ENCODE data around the gene EPB41L3. TPM values are rescaled to one million over a fixed set of nuclear protein-coding genes. Genes with fewer than 3 reads are reported as not detected.

EPB41L3 gene
- total and polyA plus RNA-seq, 2 donors (not counting 1 experiment from before 2014, with no cell fraction given) = 3.1 to 29.9 TPM

GRCh38 chr18:5451150-5451549, 92.6 kb downstream of the EPB41L3 start:
- no peak for TF ChIP-seq EZH2 (IDR thresholded peaks at IDR 0.05; ENCODE audit: low read length, missing control alignments)
- TF ChIP-seq, protein P1, sequence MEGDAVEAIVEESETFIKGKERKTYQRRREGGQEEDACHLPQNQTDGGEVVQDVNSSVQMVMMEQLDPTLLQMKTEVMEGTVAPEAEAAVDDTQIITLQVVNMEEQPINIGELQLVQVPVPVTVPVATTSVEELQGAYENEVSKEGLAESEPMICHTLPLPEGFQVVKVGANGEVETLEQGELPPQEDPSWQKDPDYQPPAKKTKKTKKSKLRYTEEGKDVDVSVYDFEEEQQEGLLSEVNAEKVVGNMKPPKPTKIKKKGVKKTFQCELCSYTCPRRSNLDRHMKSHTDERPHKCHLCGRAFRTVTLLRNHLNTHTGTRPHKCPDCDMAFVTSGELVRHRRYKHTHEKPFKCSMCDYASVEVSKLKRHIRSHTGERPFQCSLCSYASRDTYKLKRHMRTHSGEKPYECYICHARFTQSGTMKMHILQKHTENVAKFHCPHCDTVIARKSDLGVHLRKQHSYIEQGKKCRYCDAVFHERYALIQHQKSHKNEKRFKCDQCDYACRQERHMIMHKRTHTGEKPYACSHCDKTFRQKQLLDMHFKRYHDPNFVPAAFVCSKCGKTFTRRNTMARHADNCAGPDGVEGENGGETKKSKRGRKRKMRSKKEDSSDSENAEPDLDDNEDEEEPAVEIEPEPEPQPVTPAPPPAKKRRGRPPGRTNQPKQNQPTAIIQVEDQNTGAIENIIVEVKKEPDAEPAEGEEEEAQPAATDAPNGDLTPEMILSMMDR (conservative IDR thresholded peaks at IDR 0.05 in 1 of 2, IDR thresholded peaks at IDR 0.05 in 1 of 2; ENCODE audit: low read depth in 1 of 2, low read length in 2 of 2) = no peak
- no peak overlapping the region for H3K4me3 ChIP-seq (replicated peaks in 1 of 4; ENCODE audit: control extremely low read depth in 1 of 4, insufficient read depth in 1 of 4, low read depth in 3 of 4, low read length in 4 of 4)
- no peak for DNase-seq (ENCODE audit: low read depth in 2 of 2)

DNA sequence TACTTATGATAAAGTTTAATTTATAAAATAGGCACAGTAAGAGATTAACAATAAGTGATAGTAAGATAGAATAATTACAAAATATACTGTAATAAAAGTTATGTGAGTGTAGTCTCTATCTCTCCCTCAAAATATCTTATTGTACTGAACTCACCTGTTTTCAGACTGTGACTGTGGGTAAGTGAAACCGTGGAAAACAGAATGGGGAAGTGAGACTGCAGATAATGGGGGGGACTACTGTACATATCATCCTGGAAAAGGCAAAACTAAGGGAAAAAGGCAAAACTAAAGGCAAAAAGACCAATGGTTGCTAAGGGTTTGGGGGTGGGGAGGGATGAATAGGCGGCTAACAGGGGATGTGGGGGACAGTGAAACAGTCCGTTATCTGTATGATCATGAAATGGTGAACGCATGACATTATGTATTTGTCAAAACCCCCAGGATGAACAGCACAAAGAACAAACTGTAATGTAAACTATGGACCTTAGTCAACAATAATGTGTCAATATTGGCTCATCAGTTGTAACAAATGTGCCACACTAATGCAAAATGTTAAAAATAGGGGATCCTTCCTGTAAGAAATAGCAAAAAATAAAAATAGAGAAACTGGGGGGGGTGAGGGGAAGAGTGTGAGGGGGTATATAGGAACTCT, 93.8 kb downstream of the EPB41L3 start:
- Histone ChIP-seq H3K9me3 (ENCODE audit: control insufficient read depth, insufficient read depth, low read depth, low read length) (no peaks in the 10 kb centered on the region), H3K79me2 (ENCODE audit: control insufficient read depth, insufficient read depth, low read length) (no peaks in the 10 kb centered on the region), H3K4me3 (replicated peaks in 1 of 4; ENCODE audit: control extremely low read depth in 1 of 4, insufficient read depth in 1 of 4, low read depth in 3 of 4, low read length in 4 of 4) (no peak overlapping the region), H3K27me3 (ENCODE audit: control insufficient read depth, insufficient read depth, low read length) (no peaks in the 10 kb centered on the region), H3K9ac (ENCODE audit: insufficient read depth, low read length) (no peak overlapping the region), H3K4me1 (ENCODE audit: control insufficient read depth, extremely low read depth, insufficient read depth, low read length) (no peaks in the 10 kb centered on the region), H4K20me1 (ENCODE audit: control insufficient read depth, extremely low read depth, insufficient read depth, low read length) (no peaks in the 10 kb centered on the region), H2AFZ (ENCODE audit: low read length) (no peak overlapping the region), H3K4me2 (ENCODE audit: extremely low read depth, insufficient read depth, low read length) (no peak overlapping the region), H3K27ac (ENCODE audit: insufficient read depth, low read length) (no peak overlapping the region), H3K36me3 (ENCODE audit: control insufficient read depth, insufficient read depth, low read length) (no peaks in the 10 kb centered on the region)
- no peak for TF ChIP-seq EZH2 (IDR thresholded peaks at IDR 0.05; ENCODE audit: low read length, missing control alignments)
- TF ChIP-seq, protein P1 (conservative IDR thresholded peaks at IDR 0.05 in 1 of 2, IDR thresholded peaks at IDR 0.05 in 1 of 2; ENCODE audit: low read depth in 1 of 2, low read length in 2 of 2) = no peak
- DNase-seq (ENCODE audit: low read depth in 2 of 2) = no peak

More at GRCh38 chr18:5451150-5451549, 92.6 kb downstream of the EPB41L3 start:
- no peaks in the 10 kb centered on the region for H3K27me3 ChIP-seq (ENCODE audit: control insufficient read depth, insufficient read depth, low read length)
- no peak overlapping the region for H3K4me2 ChIP-seq (ENCODE audit: extremely low read depth, insufficient read depth, low read length)
- H3K4me1 ChIP-seq (ENCODE audit: control insufficient read depth, extremely low read depth, insufficient read depth, low read length) = no peaks in the 10 kb centered on the region
- no peaks in the 10 kb centered on the region for H4K20me1 ChIP-seq (ENCODE audit: control insufficient read depth, extremely low read depth, insufficient read depth, low read length)
- no peak overlapping the region for H2AFZ ChIP-seq (ENCODE audit: low read length)
- no peaks in the 10 kb centered on the region for H3K36me3 ChIP-seq (ENCODE audit: control insufficient read depth, insufficient read depth, low read length)
- no peak overlapping the region for H3K27ac ChIP-seq (ENCODE audit: insufficient read depth, low read length)
- no peaks in the 10 kb centered on the region for H3K79me2 ChIP-seq (ENCODE audit: control insufficient read depth, insufficient read depth, low read length)
- no peak overlapping the region for H3K9ac ChIP-seq (ENCODE audit: insufficient read depth, low read length)
- H3K9me3 ChIP-seq (ENCODE audit: control insufficient read depth, insufficient read depth, low read depth, low read length) = no peaks in the 10 kb centered on the region

DNA sequence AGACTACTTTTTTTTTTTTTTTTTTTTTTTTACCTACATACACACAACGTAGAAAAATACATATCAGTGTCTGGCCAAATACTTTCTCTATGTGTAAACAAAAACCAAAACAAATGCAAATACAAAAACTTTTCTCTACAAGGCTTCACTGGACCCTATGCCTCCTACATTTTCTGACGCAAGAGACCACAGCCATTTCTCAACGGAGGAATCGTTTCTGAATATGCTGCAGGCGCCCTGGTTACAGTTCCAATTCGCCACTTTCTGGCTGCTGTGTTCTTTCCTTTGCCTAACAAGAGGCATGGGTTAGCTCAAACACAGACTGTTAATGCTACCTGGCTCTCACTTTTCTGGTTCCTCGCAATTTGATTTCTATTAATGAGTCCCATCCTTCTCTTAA, 96.4 kb downstream of the EPB41L3 start:
- no peak for DNase-seq (ENCODE audit: low read depth in 2 of 2)
- H3K4me3 ChIP-seq (replicated peaks in 1 of 4; ENCODE audit: control extremely low read depth in 1 of 4, insufficient read depth in 1 of 4, low read depth in 3 of 4, low read length in 4 of 4) = no peak overlapping the region
- no peaks in the 10 kb centered on the region for H3K27me3 ChIP-seq (ENCODE audit: control insufficient read depth, insufficient read depth, low read length)
- H3K4me1 ChIP-seq (ENCODE audit: control insufficient read depth, extremely low read depth, insufficient read depth, low read length) = no peaks in the 10 kb centered on the region
- H2AFZ ChIP-seq (ENCODE audit: low read length) = no peak overlapping the region
- no peak overlapping the region for H3K9ac ChIP-seq (ENCODE audit: insufficient read depth, low read length)
- no peaks in the 10 kb centered on the region for H4K20me1 ChIP-seq (ENCODE audit: control insufficient read depth, extremely low read depth, insufficient read depth, low read length)
- H3K27ac ChIP-seq (ENCODE audit: insufficient read depth, low read length) = no peak overlapping the region
- no peaks in the 10 kb centered on the region for H3K9me3 ChIP-seq (ENCODE audit: control insufficient read depth, insufficient read depth, low read depth, low read length)
- no peak overlapping the region for H3K4me2 ChIP-seq (ENCODE audit: extremely low read depth, insufficient read depth, low read length)
- H3K79me2 ChIP-seq (ENCODE audit: control insufficient read depth, insufficient read depth, low read length) = no peaks in the 10 kb centered on the region
- TF ChIP-seq EZH2 (IDR thresholded peaks at IDR 0.05; ENCODE audit: low read length, missing control alignments) = no peak
- TF ChIP-seq, protein P1 (conservative IDR thresholded peaks at IDR 0.05 in 1 of 2, IDR thresholded peaks at IDR 0.05 in 1 of 2; ENCODE audit: low read depth in 1 of 2, low read length in 2 of 2) = no peak
- H3K36me3 ChIP-seq (ENCODE audit: control insufficient read depth, insufficient read depth, low read length) = no peaks in the 10 kb centered on the region

Measured in fibroblast of lung (primary cell).